ES-I3 (cell line): Measurements from ENCODE around the gene RAB6D.
"Not testable (repeated sequence)": the region's sequence is repeated elsewhere in the genome, so short reads cannot be mapped to it uniquely, and the experiment has no call there.

Experiments used
- H3K36me3 ChIP-seq: 2 replicates; pipeline ENCODE4 v1.6.1; 2013; ENCODE audit warnings: mild to moderate bottlenecking, low read length, control low read depth, moderate library complexity; ENCODE audit not compliant: insufficient read depth
- H3K4me1 ChIP-seq: 2 replicates; pipeline ENCODE4 v1.6.1; 2013; ENCODE audit warnings: mild to moderate bottlenecking, control low read depth, low read length; ENCODE audit not compliant: insufficient read depth
- H3K9ac ChIP-seq: 2 replicates; pipeline ENCODE4 v1.6.1; 2013; ENCODE audit warnings: low read depth, mild to moderate bottlenecking, low read length, moderate library complexity
- H3K9me3 ChIP-seq: 2 replicates; pipeline ENCODE4 v1.6.1; 2013; ENCODE audit warnings: mild to moderate bottlenecking, low read length, moderate library complexity; ENCODE audit not compliant: control insufficient read depth, insufficient read depth

The RAB6D gene

DNA sequence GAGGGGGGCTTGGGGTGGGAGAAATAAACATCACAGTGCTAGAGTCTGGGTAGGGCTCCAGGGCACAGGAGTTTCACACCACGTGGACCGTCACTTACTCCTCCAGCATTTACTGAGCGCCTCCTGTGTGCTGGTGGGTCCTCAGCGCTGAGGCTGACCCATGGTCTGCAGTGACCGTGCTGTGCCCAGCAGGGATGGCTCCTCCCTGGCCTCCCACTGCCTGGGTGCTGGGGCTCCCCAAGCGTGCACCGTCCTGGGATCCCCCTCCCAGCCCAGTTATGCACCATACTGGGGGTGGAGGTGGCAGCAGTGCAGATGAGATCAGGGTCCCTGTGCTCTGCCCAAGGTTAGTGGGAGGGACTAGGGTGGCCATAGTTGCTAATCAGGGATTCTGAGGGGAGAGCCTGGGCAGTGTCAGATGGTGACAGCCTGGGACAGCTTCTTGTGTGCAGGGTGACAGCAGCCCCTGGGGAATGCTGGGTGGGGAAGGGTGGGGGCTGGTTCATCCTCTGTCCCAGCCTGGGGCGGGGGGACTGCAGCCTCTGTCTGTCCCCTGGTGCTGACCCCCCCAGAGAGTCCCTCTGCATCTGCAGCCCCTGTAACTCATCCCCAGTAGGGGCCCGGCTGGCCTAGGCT lies 26.6 kb upstream of the RAB6D start:
- H3K36me3 ChIP-seq, H3K9ac ChIP-seq, H3K9me3 ChIP-seq, H3K4me1 ChIP-seq: not testable (repeated sequence)

DNA sequence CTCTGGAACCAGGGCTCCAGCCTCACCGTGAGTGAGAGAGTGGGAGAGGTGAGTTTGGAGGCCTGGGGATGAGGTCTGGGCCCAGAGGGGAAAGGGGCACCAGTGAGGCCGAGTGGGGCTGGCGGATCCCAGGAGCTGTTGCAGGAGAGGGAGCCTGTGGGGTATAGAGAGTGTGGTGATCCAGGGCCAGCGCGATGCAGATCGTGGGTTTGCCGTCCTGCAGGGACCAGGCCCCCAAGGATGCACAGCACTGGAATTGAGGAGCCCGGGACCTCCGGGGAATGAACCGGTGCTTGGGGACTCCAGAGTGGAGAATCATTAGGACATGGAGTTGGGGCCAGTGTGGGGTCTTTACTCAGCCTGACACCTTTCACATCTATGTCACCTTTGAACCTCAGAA lies 25.7 kb upstream of the RAB6D start:
- H3K4me1 ChIP-seq, result no peaks in the 10 kb centered on the region

DNA sequence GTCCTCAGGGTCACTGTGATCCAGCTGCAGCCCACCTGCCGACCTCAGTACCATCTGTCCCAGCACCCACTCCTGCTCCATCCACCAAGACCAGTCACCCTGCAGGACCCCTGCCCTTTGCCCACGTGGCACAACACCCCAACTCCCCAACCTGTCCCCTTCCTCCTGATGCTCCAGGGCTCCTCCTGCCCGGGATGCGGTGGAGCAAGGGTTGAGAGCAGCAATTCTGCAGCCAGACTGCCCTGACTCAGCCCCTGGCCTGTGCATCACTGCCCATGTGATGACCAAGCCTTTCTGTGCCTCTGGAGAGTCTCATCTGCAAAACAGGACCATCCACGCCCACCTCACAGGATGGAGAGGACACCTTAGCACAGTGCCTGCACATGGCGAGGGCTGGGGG lies 24.9 kb upstream of the RAB6D start:
- H3K9ac ChIP-seq, H3K36me3 ChIP-seq, H3K4me1 ChIP-seq, H3K9me3 ChIP-seq: not testable (repeated sequence)

More for the DNA sequence above, 25.7 kb upstream of the RAB6D start:
- H3K9me3 ChIP-seq, result no peaks in the 10 kb centered on the region
- H3K36me3 ChIP-seq, result no peaks in the 10 kb centered on the region
- no peak overlapping the region for H3K9ac ChIP-seq

- H3K4me1 ChIP-seq, H3K9ac ChIP-seq, H3K9me3 ChIP-seq, H3K36me3 ChIP-seq: not testable (repeated sequence)
Measured at GRCh38 chr2:131373111-131373510, 9.1 kb upstream of the RAB6D start.

GRCh38 chr2:131369954-131370353 lies 6.0 kb upstream of the RAB6D start:
- Histone ChIP-seq H3K4me1 (no peaks in the 10 kb centered on the region), H3K9ac (no peak overlapping the region), H3K36me3 (no peaks in the 10 kb centered on the region), H3K9me3 (no peaks in the 10 kb centered on the region)

- H3K9me3 ChIP-seq, H3K4me1 ChIP-seq, H3K36me3 ChIP-seq, H3K9ac ChIP-seq: not testable (repeated sequence)
Measured at GRCh38 chr2:131368493-131369066, 4.6 kb upstream of the RAB6D start.

- Histone ChIP-seq H3K36me3 (no peaks in the 10 kb centered on the region), H3K4me1 (no peaks in the 10 kb centered on the region), H3K9me3 (no peaks in the 10 kb centered on the region), H3K9ac (no peak overlapping the region)
Measured at GRCh38 chr2:131367352-131367751, 3.4 kb upstream of the RAB6D start.

GRCh38 chr2:131366643-131367042 lies 2.7 kb upstream of the RAB6D start:
- Histone ChIP-seq H3K9ac (no peak overlapping the region), H3K36me3 (no peaks in the 10 kb centered on the region), H3K4me1 (no peaks in the 10 kb centered on the region), H3K9me3 (no peaks in the 10 kb centered on the region)

DNA sequence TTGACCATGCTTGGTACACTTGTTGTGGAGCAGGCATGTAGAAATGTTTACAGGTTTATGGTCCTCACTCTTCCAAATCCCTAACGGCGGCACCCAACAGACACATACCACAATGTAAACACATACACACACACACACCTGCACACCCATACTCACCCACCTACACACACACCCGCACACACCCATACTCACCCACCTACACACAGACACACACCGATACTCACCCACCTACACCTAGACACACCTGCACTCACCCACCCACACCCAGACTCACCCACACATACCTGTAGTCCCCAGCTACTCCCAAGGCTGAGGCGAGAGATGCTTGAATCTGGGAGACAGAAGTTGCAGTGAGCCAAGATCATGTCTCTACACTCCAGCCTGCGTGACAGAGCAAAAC lies 1.5 kb upstream of the RAB6D start:
- Histone ChIP-seq H3K36me3 (no peaks in the 10 kb centered on the region), H3K4me1 (no peaks in the 10 kb centered on the region), H3K9me3 (no peaks in the 10 kb centered on the region), H3K9ac (no peak overlapping the region)

DNA sequence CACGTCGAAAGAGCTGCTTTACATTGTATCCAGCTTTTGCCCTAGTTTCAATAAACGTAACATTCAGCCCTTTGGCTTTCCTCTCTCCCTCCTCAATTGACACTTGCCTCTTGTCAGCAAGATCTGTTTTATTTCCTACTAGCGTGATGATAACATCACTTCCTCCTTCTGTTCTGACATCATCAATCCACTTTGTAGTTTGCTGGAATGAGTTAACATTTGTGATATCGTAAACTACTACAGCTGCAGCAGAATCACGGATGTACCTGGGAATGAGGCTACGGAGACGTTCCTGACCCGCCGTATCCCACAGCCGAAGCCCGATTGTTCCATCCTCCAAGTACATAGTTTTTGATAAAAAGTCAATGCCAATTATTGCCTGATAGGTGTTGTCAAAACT lies 755 bp downstream of the RAB6D start:
- not testable (repeated sequence) for H3K9me3 ChIP-seq, H3K36me3 ChIP-seq, H3K9ac ChIP-seq, H3K4me1 ChIP-seq

GRCh38 chr2:131361773-131362172 lies 2.2 kb downstream of the RAB6D start:
- H3K4me1 ChIP-seq, H3K9me3 ChIP-seq, H3K9ac ChIP-seq, H3K36me3 ChIP-seq: not testable (repeated sequence)

DNA sequence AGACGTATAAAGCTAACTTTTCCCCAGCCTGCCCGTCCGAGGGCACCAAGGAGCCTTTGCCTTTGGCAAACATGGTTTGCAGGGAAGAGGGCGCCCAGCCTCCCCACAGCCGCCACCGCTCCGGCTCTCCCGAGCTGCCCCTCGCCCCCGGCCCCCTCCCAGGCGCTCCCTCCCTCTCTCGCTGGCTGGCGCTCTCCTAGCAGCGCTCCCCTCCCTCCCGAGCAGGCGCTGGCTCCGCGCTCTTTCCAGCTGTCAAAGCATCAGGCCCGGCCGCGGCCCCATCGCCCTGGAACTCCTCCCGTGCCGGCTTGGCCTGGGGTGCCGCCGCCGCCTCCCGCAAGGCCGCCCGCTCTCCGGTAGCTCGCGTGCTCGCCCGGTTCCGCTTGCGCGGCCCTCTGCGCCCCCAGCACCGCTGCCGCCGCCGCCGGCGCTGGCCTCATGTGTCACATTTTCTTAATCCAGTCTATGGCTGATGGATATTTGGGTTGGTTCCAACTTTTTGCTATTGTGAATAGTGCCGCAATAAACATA lies 10.7 kb downstream of the RAB6D start:
- not testable (repeated sequence) for H3K9me3 ChIP-seq, H3K36me3 ChIP-seq, H3K9ac ChIP-seq, H3K4me1 ChIP-seq

DNA sequence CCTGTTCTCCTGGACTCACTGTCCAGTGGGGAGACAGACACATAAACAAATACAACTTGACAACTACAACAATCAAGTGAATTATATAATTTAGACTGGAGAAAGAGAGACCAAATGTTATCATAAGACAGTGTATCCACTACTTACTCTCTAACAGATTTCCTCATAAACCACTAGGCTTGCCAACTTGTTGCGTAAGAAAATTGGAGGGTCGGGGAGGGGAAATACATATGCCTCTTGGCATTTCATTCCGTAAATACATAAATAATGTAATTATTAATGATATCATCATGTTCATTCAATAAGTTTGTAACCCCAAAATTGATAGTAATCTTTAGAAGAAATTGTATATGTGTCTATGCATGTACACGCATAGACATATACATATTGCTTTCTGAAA lies 14.9 kb downstream of the RAB6D start:
- H3K9ac ChIP-seq, result no peak overlapping the region
- H3K4me1 ChIP-seq, result no peaks in the 10 kb centered on the region
- no peaks in the 10 kb centered on the region for H3K36me3 ChIP-seq
- no peaks in the 10 kb centered on the region for H3K9me3 ChIP-seq

DNA sequence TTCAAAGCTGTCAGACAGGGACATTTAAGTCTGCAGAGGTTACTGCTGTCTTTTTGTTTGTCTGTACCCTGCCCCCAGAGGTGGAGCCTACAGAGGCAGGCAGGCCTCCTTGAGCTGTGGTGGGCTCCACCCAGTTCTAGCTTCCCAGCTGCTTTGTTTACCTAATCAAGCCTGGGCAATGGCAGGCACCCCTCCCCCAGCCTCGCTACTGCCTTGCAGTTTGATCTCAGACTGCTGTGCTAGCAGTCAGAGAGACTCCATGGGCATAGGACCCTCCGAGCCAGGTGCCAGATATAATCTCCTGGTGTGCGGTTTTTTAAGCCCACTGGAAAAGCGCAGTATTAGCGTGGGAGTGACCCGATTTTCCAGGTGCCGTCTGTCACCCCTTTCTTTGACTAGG lies 16.9 kb downstream of the RAB6D start:
- H3K4me1 ChIP-seq, H3K36me3 ChIP-seq, H3K9me3 ChIP-seq: not testable (repeated sequence)
- H3K9ac ChIP-seq, result peak overlapping the region; percentile 40; the same call in 1 of the 2 replicates

DNA sequence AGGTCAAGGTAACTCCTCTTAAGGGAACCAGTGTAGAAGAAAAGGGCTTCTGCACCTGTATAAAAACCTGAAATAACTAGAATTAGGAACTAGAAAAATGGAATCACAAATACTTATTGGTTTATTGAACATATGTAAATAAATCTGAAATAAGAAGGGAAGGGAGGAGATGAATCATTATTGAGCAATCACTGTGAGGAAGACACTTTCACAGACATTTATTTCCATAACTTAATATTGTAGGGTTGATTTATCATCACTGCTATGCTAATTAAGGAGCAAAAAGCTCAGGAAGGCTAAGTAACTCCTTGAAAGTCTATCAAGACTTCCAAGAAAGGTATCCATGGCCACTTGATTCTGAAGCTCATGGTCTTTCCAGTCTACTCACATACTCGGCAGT lies 24.7 kb downstream of the RAB6D start:
- not testable (repeated sequence) for H3K9me3 ChIP-seq, H3K9ac ChIP-seq, H3K36me3 ChIP-seq, H3K4me1 ChIP-seq

- not testable (repeated sequence) for H3K36me3 ChIP-seq, H3K4me1 ChIP-seq, H3K9me3 ChIP-seq, H3K9ac ChIP-seq
Measured at GRCh38 chr2:131335319-131335718, 28.6 kb downstream of the RAB6D start.
